ENCODE data around the gene PIP5K1A. TPM values are rescaled to one million over a fixed set of nuclear protein-coding genes. Genes with fewer than 3 reads are reported as not detected.

PIP5K1A gene
- total RNA-seq, 2 experiments from 2014 or later: 63.1 to 66.1 TPM

DNA sequence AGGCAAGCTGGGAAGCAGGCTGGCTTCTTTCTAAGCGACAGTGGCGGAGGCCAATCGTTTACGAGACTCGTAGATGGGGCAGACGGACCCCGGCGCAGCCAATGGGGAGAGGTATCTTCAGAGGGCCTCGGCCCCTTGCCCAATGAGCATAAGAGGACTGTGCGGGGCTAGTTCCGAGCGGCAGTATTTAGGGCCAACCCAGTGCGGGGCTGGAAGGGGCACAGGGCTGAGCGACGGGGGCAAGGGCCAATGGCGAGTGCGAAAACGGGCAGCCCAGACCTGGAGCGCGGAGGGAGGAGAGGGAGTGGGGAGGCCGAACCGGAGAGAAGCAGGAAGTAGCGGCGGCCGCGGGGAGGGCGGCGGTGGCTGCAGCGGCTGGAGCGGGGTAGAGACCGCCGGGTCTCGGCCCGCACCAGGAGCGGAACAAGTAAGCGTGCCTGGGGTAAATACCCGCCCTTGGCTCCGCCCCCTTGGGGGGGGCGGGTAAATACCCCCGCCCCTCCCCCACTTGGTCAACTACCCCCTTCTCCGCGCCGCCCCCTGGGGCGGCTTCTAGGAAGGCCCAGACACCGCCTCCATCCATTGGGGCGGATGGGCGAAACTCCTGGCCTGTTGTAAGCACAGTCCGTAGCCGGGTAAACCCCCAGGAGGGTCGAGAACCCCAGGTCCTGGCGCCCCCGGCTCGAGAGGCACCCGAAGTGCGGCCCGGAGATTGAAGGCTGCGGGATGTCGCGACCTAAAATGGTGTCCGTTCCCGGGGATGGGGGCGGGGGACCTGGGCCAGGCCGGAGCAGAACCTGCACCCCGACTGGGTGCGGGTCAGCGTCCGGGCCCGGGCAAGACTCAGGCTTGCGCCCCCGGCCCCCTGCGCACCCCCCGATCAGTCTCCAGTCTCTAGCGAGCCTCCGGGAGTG, 83.9 kb downstream of the PIP5K1A start, which contains the start of gene ZNF687:
Gene ZNF687, plus strand, starts transcription at position 331 of the 914 bp plus-strand sequence. CDS start 3,993 bp downstream, outside the sequence.
- H3K36me3 Mint-ChIP-seq (ENCODE audit: low read depth): peaks cover 17% of the 10 kb centered on the region
- no peaks in the 10 kb centered on the region for H3K27me3 Mint-ChIP-seq
- peak; percentile 100 for DNase-seq
- no peaks in the 10 kb centered on the region for H3K9me3 Mint-ChIP-seq
- TF ChIP-seq, protein P1, sequence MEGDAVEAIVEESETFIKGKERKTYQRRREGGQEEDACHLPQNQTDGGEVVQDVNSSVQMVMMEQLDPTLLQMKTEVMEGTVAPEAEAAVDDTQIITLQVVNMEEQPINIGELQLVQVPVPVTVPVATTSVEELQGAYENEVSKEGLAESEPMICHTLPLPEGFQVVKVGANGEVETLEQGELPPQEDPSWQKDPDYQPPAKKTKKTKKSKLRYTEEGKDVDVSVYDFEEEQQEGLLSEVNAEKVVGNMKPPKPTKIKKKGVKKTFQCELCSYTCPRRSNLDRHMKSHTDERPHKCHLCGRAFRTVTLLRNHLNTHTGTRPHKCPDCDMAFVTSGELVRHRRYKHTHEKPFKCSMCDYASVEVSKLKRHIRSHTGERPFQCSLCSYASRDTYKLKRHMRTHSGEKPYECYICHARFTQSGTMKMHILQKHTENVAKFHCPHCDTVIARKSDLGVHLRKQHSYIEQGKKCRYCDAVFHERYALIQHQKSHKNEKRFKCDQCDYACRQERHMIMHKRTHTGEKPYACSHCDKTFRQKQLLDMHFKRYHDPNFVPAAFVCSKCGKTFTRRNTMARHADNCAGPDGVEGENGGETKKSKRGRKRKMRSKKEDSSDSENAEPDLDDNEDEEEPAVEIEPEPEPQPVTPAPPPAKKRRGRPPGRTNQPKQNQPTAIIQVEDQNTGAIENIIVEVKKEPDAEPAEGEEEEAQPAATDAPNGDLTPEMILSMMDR (IDR thresholded peaks at IDR 0.05): no peak
- ATAC-seq: peak; percentile 90
- peak within 1 kb of the TSS; percentile 96 for H3K4me3 Mint-ChIP-seq
- intact Hi-C loops (cut with micrococcal nuclease): loop anchor here (5.0 to 10.0 kb wide), 2 partner anchors 60 to 123 kb away; no protein-coding TSS in a partner anchor
- ChIA-PET CTCF (interaction anchor here (0.7 to 4.2 kb wide), 10 partner anchors 10 to 271 kb away, joined by 3 to 22 read pairs (median 5); no protein-coding TSS in a partner anchor), POLR2A (interaction anchor here (0.6 to 4.0 kb wide), 31 partner anchors 7 to 507 kb away, joined by 3 to 35 read pairs (median 5); partner anchors contain the start of genes PI4KB, PSMB4, PSMD4 and RFX5)
- peak within 1 kb of the TSS; percentile 100 for H3K27ac Mint-ChIP-seq
- peaks cover 26% of the 10 kb centered on the region for H3K4me1 Mint-ChIP-seq (ENCODE audit: low read depth)

DNA sequence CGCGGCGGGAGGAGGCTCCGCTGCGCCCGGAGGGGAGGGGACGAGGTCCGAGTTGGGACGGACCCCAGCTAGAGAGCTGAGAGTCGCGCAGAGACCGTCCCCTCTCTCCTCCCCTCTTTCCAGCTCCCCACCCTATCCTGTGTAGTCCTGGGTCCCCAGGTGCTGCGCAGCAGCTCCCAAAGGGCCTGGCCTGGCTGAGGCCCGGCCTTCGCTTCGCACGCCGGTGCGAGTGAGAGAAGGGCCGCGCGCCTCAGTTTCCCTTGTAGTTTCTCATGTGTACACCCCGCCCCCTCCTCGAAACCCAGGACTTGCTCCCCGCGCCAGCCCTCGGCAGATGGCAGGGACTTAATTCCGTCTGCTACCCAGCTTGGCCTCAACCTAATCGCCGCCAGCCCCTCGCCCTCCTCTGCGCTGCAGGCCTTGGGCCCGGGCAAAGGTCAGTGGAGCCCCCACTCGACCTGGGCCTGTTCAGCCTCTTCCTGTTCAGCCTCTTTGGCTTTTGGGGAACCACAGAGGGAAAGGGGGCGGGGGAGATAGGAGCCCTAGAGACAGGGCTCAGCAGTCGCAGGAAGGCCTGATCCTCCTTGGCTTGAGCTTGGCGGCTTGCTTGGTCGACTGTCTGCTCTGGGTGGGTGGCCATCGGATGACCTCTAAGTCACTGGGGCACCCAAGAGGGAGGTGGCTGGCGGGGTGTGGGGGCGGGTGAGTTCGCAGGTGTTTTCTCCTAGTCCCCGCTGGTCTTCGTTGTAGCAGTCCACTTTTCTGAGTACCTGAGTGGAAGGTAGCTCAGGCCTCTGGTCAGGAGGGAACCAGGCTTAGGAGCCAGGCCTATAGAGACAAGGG, 84.8 kb downstream of the PIP5K1A start:
- ChIA-PET POLR2A (interaction anchor here (0.9 to 4.0 kb wide), 12 partner anchors 11 to 126 kb away, joined by 3 to 35 read pairs (median 5); partner anchors contain the start of genes PI4KB, PSMD4, RFX5 and VPS72), CTCF (interaction anchor here (1.1 to 4.2 kb wide), 8 partner anchors 9 to 57 kb away, joined by 3 to 22 read pairs (median 4); no protein-coding TSS in a partner anchor)
- intact Hi-C loops (cut with micrococcal nuclease): loop anchor here (5.0 to 10.0 kb wide), 2 partner anchors 59 to 122 kb away; no protein-coding TSS in a partner anchor

DNA sequence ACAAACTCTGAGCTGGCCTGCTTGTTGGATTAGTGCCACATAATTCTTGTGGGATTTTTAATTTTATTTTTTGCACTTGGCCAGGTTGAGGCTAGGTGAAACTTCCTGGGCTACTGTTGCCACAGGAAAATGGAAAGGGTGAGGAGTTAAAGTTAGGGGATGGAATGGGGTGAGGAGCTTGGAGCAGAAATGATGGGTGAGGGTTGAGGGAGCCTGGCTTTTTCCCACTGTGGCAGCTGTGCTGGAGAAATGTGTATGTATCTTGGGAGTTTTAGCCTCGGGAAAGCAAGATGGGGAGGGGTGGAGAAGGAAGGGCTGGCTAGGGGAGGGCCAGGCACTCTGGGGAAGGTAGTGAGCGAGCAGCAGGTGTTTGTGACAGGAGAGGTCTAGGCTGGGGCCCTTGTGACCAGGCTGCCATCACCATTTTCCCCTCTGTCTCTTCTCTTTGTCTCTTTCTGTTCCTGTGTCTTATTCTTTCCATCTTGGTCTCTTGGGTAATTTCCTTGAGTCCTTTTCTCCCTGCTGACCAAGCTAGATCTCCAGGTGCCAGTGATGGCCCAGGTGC, 85.7 kb downstream of the PIP5K1A start:
- DNase-seq (no peak), ATAC-seq (no peak)
- no peaks in the 10 kb centered on the region for H3K9me3 Mint-ChIP-seq
- peaks cover 26% of the 10 kb centered on the region for H3K36me3 Mint-ChIP-seq (ENCODE audit: low read depth)
- TF ChIP-seq, protein P1 (IDR thresholded peaks at IDR 0.05): no peak
- ChIA-PET CTCF (interaction anchor here (1.1 to 4.2 kb wide), 6 partner anchors 12 to 56 kb away, joined by 3 to 22 read pairs (median 4); no protein-coding TSS in a partner anchor), POLR2A (interaction anchor here (0.5 to 4.0 kb wide), 12 partner anchors 10 to 116 kb away, joined by 3 to 35 read pairs (median 4); partner anchors contain the start of genes PI4KB, PSMD4, RFX5 and VPS72)
- intact Hi-C loops (cut with micrococcal nuclease): loop anchor here (5.0 to 10.0 kb wide), 2 partner anchors 58 to 121 kb away; no protein-coding TSS in a partner anchor
- H3K27me3 Mint-ChIP-seq: no peaks in the 10 kb centered on the region
- peak overlapping the region; percentile 94 for H3K27ac Mint-ChIP-seq
- H3K4me3 Mint-ChIP-seq: peak overlapping the region; percentile 96
- H3K4me1 Mint-ChIP-seq (ENCODE audit: low read depth): peaks cover 15% of the 10 kb centered on the region

More for the DNA sequence above, 84.8 kb downstream of the PIP5K1A start:
- ATAC-seq (no peak), DNase-seq (peak; percentile 43)
- H3K27me3 Mint-ChIP-seq: no peaks in the 10 kb centered on the region
- H3K36me3 Mint-ChIP-seq (ENCODE audit: low read depth): peaks cover 18% of the 10 kb centered on the region
- peaks cover 18% of the 10 kb centered on the region for H3K4me1 Mint-ChIP-seq (ENCODE audit: low read depth)
- no peaks in the 10 kb centered on the region for H3K9me3 Mint-ChIP-seq
- peak overlapping the region; percentile 96 for H3K4me3 Mint-ChIP-seq
- TF ChIP-seq, protein P1 (IDR thresholded peaks at IDR 0.05): no peak
- H3K27ac Mint-ChIP-seq: peak overlapping the region; percentile 94

DNA sequence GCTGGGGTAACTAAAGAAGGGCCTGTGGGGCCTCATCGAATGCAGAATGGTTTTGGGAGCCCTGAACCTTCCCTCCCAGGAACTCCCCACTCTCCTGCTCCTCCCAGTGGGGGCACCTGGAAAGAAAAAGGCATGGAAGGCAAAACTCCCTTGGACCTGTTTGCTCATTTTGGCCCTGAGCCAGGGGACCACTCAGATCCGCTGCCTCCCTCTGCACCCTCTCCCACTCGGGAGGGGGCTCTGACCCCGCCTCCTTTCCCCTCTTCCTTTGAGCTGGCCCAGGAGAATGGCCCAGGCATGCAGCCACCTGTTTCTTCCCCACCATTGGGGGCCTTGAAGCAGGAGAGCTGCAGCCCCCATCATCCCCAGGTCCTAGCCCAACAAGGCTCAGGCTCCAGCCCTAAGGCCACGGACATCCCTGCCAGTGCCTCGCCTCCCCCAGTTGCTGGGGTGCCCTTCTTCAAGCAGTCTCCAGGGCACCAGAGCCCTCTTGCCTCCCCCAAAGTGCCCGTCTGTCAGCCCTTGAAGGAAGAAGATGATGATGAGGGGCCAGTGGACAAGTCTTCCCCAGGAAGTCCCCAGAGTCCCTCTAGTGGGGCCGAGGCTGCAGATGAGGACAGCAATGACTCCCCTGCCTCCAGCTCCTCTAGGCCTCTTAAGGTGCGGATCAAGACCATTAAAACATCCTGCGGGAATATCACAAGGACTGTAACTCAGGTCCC, 88.4 kb downstream of the PIP5K1A start:
- ChIA-PET POLR2A (interaction anchor here (0.7 to 1.5 kb wide), 2 partner anchors 9 to 25 kb away, joined by 3 to 4 read pairs; no protein-coding TSS in a partner anchor), CTCF (interaction anchor here (1.4 to 4.2 kb wide), 3 partner anchors 14 to 54 kb away, joined by 4 to 22 read pairs (median 10); no protein-coding TSS in a partner anchor)
- no peak overlapping the region for H3K4me3 Mint-ChIP-seq
- TF ChIP-seq, protein P1 (IDR thresholded peaks at IDR 0.05): no peak
- H3K27me3 Mint-ChIP-seq: no peaks in the 10 kb centered on the region
- no peak for DNase-seq
- no peak overlapping the region for H3K27ac Mint-ChIP-seq
- no peak for ATAC-seq
- no peaks in the 10 kb centered on the region for H3K9me3 Mint-ChIP-seq
- H3K4me1 Mint-ChIP-seq (ENCODE audit: low read depth): peaks cover 16% of the 10 kb centered on the region
- H3K36me3 Mint-ChIP-seq (ENCODE audit: low read depth): peaks cover 38% of the 10 kb centered on the region
- intact Hi-C loops (cut with micrococcal nuclease): loop anchor here (10.0 kb wide), 1 partner anchor 118 kb away; no protein-coding TSS in a partner anchor
